Effector memory CD8-positive, alpha-beta T cell (primary cell): ENCODE results near the gene KPNB1.

Source experiments
- ATAC-seq: fragments of 150-1000 bp; cut with Tn5 transposase; replicated peaks from 2 replicates; pipeline ENCODE4 v1.10.0; 2021; ENCODE audit warnings: mild to moderate bottlenecking, moderate library complexity
- DNase-seq, 3 experiments: peaks; one replicate each; pipeline ENCODE4 v3.0.0; 2021
- H3K27ac Mint-ChIP-seq, 2 donors: one replicate each; pipeline ENCODE4 v1.8.0; 2022; ENCODE audit warnings: mild to moderate bottlenecking in 2 of 2, mixed read lengths in 2 of 2, moderate library complexity in 2 of 2
- H3K27me3 Mint-ChIP-seq, 2 donors: one replicate each; pipeline ENCODE4 v1.8.0; 2022; ENCODE audit warnings: mixed read lengths in 2 of 2
- H3K36me3 Mint-ChIP-seq: one replicate; pipeline ENCODE4 v1.8.0; 2022; ENCODE audit warnings: mild to moderate bottlenecking, moderate library complexity, mixed read lengths; ENCODE audit not compliant: insufficient read depth
- H3K4me1 Mint-ChIP-seq, 2 donors: one replicate each; pipeline ENCODE4 v1.8.0; 2022; ENCODE audit warnings: low read depth in 2 of 2, mixed read lengths in 2 of 2
- H3K4me3 Mint-ChIP-seq, 2 donors: one replicate each; pipeline ENCODE4 v1.8.0; 2022; ENCODE audit warnings: mild to moderate bottlenecking in 2 of 2, mixed read lengths in 2 of 2, moderate library complexity in 2 of 2
- H3K9me3 Mint-ChIP-seq, 2 donors: one replicate each; pipeline ENCODE4 v1.8.0; 2022; ENCODE audit warnings: mixed read lengths in 2 of 2

KPNB1 gene

GRCh38 chr17:47624727-47625068 is 25.0 kb upstream of the KPNB1 start:
- no peak overlapping the region for H3K4me3 Mint-ChIP-seq
- ATAC-seq (no peak), DNase-seq (no peak)

DNA sequence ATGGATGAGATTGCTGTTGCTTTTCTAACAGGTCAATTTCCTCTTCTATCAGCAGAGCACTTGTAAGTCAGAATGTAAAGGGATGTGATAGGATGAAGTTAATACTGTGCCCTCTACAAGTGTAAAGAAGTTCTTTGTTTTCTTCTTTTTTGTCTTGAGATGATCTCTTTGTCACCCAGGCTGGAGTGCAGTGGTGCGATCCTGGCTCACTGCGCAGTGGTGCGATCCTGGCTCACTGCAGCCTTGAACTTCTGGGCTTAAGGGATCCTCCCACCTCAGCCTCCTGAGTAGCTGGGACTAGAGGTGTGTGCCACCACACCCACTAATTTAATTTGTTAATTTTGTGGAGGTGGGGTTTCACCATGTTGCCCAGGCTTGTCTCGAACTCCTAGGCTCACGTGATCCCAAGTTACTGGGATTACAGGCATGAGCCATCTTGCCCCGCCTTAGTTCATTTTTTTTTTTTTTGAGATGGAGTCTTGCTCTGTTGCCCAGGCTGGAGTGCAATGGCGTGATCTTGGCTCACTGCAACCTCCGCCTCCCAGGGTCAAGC is 21.6 kb upstream of the KPNB1 start:
- H3K36me3 Mint-ChIP-seq, result peaks cover 10% of the 10 kb centered on the region
- H3K27me3 Mint-ChIP-seq, result no peaks in the 10 kb centered on the region
- ATAC-seq, result no peak
- H3K4me1 Mint-ChIP-seq, result no peaks in the 10 kb centered on the region
- no peak overlapping the region for H3K4me3 Mint-ChIP-seq
- DNase-seq, result no peak
- no peaks in the 10 kb centered on the region for H3K9me3 Mint-ChIP-seq
- H3K27ac Mint-ChIP-seq, result no peak overlapping the region

More at GRCh38 chr17:47624727-47625068, 25.0 kb upstream of the KPNB1 start:
- no peaks in the 10 kb centered on the region for H3K27me3 Mint-ChIP-seq
- no peaks in the 10 kb centered on the region for H3K9me3 Mint-ChIP-seq
- no peak overlapping the region for H3K27ac Mint-ChIP-seq
- peaks cover 0 to 5% of the 10 kb centered on the region in 2 donors for H3K4me1 Mint-ChIP-seq
- peaks cover 30% of the 10 kb centered on the region for H3K36me3 Mint-ChIP-seq

- Mint-ChIP-seq H3K9me3 (no peaks in the 10 kb centered on the region), H3K36me3 (peaks cover 5% of the 10 kb centered on the region), H3K4me3 (no peak overlapping the region), H3K4me1 (no peaks in the 10 kb centered on the region), H3K27me3 (no peaks in the 10 kb centered on the region), H3K27ac (no peak overlapping the region)
- DNase-seq (no peak), ATAC-seq (no peak)
Observed at GRCh38 chr17:47629826-47630225, 19.9 kb upstream of the KPNB1 start.

- H3K27ac Mint-ChIP-seq, result no peak overlapping the region
Observed at GRCh38 chr17:47630614-47631013, 19.1 kb upstream of the KPNB1 start.

DNA sequence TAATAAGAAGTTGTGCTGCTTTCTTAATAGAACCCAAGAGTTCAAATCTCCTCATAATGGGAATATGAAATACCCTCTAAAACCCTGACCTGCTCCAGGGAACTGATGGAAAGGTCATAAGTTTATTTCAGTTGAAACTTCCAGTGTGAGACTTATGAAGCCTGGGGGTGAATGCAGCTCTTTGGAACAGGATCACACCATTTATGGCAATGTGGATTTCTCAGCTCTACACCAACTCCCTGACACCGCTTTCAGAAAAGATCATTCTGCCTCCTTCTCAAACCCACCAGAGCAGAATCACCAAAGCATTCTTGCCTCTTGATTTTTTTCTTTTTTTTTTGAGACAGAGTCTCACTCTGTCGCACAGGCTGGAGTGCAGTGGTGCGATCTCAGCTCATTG is 16.7 kb upstream of the KPNB1 start:
- ATAC-seq, result no peak

More at GRCh38 chr17:47630614-47631013, 19.1 kb upstream of the KPNB1 start:
- Mint-ChIP-seq H3K9me3 (no peaks in the 10 kb centered on the region), H3K4me1 (no peaks in the 10 kb centered on the region), H3K36me3 (peaks cover 5% of the 10 kb centered on the region), H3K27me3 (no peaks in the 10 kb centered on the region), H3K4me3 (no peak overlapping the region)
- ATAC-seq, result no peak
- no peak for DNase-seq

GRCh38 chr17:47633996-47634395 is 15.7 kb upstream of the KPNB1 start:
- Mint-ChIP-seq H3K27me3 (no peaks in the 10 kb centered on the region), H3K9me3 (no peaks in the 10 kb centered on the region), H3K27ac (no peak overlapping the region), H3K4me1 (peaks cover 4 to 7% of the 10 kb centered on the region in 2 donors), H3K4me3 (no peak overlapping the region), H3K36me3 (peaks cover 6% of the 10 kb centered on the region)
- DNase-seq (no peak), ATAC-seq (no peak)

More for the DNA sequence above, 16.7 kb upstream of the KPNB1 start:
- H3K27me3 Mint-ChIP-seq, result no peaks in the 10 kb centered on the region
- peaks cover 6% of the 10 kb centered on the region for H3K36me3 Mint-ChIP-seq
- no peak overlapping the region for H3K27ac Mint-ChIP-seq
- peaks cover 4 to 7% of the 10 kb centered on the region in 2 donors for H3K4me1 Mint-ChIP-seq
- no peak for DNase-seq
- H3K9me3 Mint-ChIP-seq, result no peaks in the 10 kb centered on the region
- no peak overlapping the region for H3K4me3 Mint-ChIP-seq

GRCh38 chr17:47634870-47635269 is 14.8 kb upstream of the KPNB1 start:
- Mint-ChIP-seq H3K4me3 (no peak overlapping the region), H3K9me3 (no peaks in the 10 kb centered on the region), H3K27me3 (no peaks in the 10 kb centered on the region), H3K36me3 (peaks cover 6% of the 10 kb centered on the region), H3K4me1 (peaks cover 4 to 7% of the 10 kb centered on the region in 2 donors), H3K27ac (no peak overlapping the region)
- ATAC-seq, result peak; percentile 59
- DNase-seq, result no peak

DNA sequence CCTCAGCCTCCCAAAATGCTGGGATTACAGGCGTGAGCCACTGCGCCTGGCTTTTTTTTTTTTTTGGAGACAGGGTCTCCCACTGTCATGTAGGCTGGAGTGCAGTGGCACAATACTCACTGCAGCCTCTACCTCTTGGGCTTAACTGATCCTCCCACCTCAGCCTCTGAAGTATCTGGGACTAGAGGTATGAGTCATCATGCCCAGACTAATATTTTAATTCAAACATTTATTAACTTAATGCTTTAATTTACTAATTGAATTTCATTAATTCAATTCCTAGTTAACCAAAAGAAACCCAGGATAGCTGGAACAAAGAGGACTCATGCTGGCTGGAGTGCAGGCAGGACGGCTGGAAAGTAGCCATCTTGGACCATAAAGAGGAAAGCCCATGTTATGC is 14.0 kb upstream of the KPNB1 start:
- H3K4me3 Mint-ChIP-seq, result no peak overlapping the region
- no peak overlapping the region for H3K27ac Mint-ChIP-seq
- H3K36me3 Mint-ChIP-seq, result peaks cover 6% of the 10 kb centered on the region
- DNase-seq, result no peak
- H3K4me1 Mint-ChIP-seq, result peaks cover 4 to 7% of the 10 kb centered on the region in 2 donors
- H3K27me3 Mint-ChIP-seq, result no peaks in the 10 kb centered on the region
- H3K9me3 Mint-ChIP-seq, result no peaks in the 10 kb centered on the region
- no peak for ATAC-seq

GRCh38 chr17:47636273-47637030 is 13.3 kb upstream of the KPNB1 start:
- Mint-ChIP-seq H3K4me3 (peak overlapping the region in 1 of 2 donors; percentile 29), H3K9me3 (no peaks in the 10 kb centered on the region), H3K36me3 (peaks cover 3% of the 10 kb centered on the region), H3K27ac (peak overlapping the region in 1 of 2 donors; percentile 57), H3K4me1 (peaks cover 4 to 7% of the 10 kb centered on the region in 2 donors), H3K27me3 (no peaks in the 10 kb centered on the region)
- no peak for ATAC-seq
- no peak for DNase-seq

GRCh38 chr17:47638903-47639302 is 10.8 kb upstream of the KPNB1 start:
- Mint-ChIP-seq H3K27ac (no peak overlapping the region), H3K9me3 (no peaks in the 10 kb centered on the region), H3K4me3 (no peak overlapping the region), H3K36me3 (peaks cover 3% of the 10 kb centered on the region), H3K27me3 (no peaks in the 10 kb centered on the region), H3K4me1 (peaks cover 4 to 7% of the 10 kb centered on the region in 2 donors)
- no peak for DNase-seq
- ATAC-seq, result no peak

DNA sequence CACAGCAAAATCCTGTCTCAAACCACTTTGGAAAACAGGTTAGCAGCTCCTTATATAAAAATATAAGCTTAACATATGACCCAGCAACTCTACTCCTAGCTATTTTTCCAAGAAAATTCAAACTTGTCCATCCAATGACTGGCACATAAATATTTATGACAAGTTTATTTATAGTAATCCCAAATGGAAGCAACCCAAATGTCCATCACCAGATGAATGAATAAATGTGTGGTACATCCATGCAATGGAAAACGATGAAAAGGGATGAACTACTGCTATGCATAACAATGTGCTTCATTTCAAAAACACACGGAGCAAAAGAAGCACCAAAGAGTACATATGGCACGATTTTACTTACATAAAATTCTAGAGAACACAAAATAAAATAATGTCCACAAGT is 9.6 kb upstream of the KPNB1 start:
- ATAC-seq, result no peak
- no peak overlapping the region for H3K4me3 Mint-ChIP-seq
- H3K36me3 Mint-ChIP-seq, result peaks cover 3% of the 10 kb centered on the region
- no peaks in the 10 kb centered on the region for H3K9me3 Mint-ChIP-seq
- no peak for DNase-seq
- H3K27ac Mint-ChIP-seq, result no peak overlapping the region
- H3K27me3 Mint-ChIP-seq, result no peaks in the 10 kb centered on the region
- H3K4me1 Mint-ChIP-seq, result peaks cover 4 to 13% of the 10 kb centered on the region in 2 donors

GRCh38 chr17:47641202-47641601 is 8.5 kb upstream of the KPNB1 start:
- H3K27ac Mint-ChIP-seq, result no peak overlapping the region
- H3K9me3 Mint-ChIP-seq, result no peaks in the 10 kb centered on the region
- no peak for DNase-seq
- H3K4me1 Mint-ChIP-seq, result peaks cover 4 to 12% of the 10 kb centered on the region in 2 donors
- ATAC-seq, result no peak
- H3K36me3 Mint-ChIP-seq, result peaks cover 3% of the 10 kb centered on the region
- H3K4me3 Mint-ChIP-seq, result no peak overlapping the region
- no peaks in the 10 kb centered on the region for H3K27me3 Mint-ChIP-seq

GRCh38 chr17:47643116-47643515 is 6.6 kb upstream of the KPNB1 start:
- no peak for DNase-seq
- Mint-ChIP-seq H3K4me3 (no peak overlapping the region), H3K9me3 (no peaks in the 10 kb centered on the region), H3K36me3 (no peaks in the 10 kb centered on the region), H3K27ac (no peak overlapping the region), H3K27me3 (no peaks in the 10 kb centered on the region), H3K4me1 (peaks cover 0 to 15% of the 10 kb centered on the region in 2 donors)
- no peak for ATAC-seq

DNA sequence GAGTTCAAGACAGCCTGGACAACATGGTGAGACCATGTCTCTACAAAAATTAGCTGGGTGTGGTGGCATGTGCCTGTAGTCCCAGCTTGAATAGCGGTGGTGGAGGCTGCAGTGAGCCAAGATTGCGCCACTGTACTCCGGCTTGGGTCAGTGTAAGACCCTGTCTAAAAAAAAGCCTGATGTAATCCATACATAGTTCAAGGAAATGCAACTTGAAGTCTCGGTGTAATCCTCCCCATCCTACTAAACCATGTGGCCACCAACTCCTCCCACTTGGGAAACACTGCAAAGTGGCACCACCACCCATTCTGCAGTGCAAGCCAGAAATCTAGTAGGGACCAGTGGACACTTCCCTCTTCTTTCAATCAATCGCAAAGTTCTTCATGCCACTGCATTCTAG is 5.4 kb upstream of the KPNB1 start:
- H3K4me1 Mint-ChIP-seq, result peaks cover 7 to 24% of the 10 kb centered on the region in 2 donors
- H3K9me3 Mint-ChIP-seq, result no peaks in the 10 kb centered on the region
- H3K4me3 Mint-ChIP-seq, result no peak overlapping the region
- DNase-seq (no peak), ATAC-seq (no peak)
- no peaks in the 10 kb centered on the region for H3K27me3 Mint-ChIP-seq
- no peak overlapping the region for H3K27ac Mint-ChIP-seq
- H3K36me3 Mint-ChIP-seq, result peaks cover 4% of the 10 kb centered on the region
